Glutamatergic neuron (in vitro differentiated cells): Measurements from ENCODE around the gene ALOX5. TPM values are rescaled to one million over a fixed set of nuclear protein-coding genes. Genes with fewer than 3 reads are reported as not detected.

ENCODE experiments used
- DNase-seq: peaks from one replicate; pipeline ENCODE4 v3.0.0; 2022
- H3K27ac Mint-ChIP-seq: one replicate; pipeline ENCODE4 v1.8.0; 2020; ENCODE audit warnings: mild to moderate bottlenecking, mixed read lengths, inconsistent platforms; ENCODE audit not compliant: unreplicated experiment
- H3K27me3 Mint-ChIP-seq: one replicate; pipeline ENCODE4 v1.8.0; 2020; ENCODE audit warnings: mild to moderate bottlenecking, moderate library complexity, mixed read lengths, inconsistent platforms; ENCODE audit not compliant: unreplicated experiment
- H3K36me3 Mint-ChIP-seq: one replicate; pipeline ENCODE4 v1.8.0; 2020; ENCODE audit warnings: mild to moderate bottlenecking, mixed read lengths, inconsistent platforms; ENCODE audit not compliant: unreplicated experiment
- H3K4me1 Mint-ChIP-seq: one replicate; pipeline ENCODE4 v1.8.0; 2020; ENCODE audit warnings: mild to moderate bottlenecking, low read depth, mixed read lengths, inconsistent platforms; ENCODE audit not compliant: unreplicated experiment
- H3K4me3 Mint-ChIP-seq: one replicate; pipeline ENCODE4 v1.8.0; 2020; ENCODE audit warnings: mild to moderate bottlenecking, mixed read lengths, inconsistent platforms; ENCODE audit not compliant: unreplicated experiment
- H3K9me3 Mint-ChIP-seq: one replicate; pipeline ENCODE4 v1.8.0; 2020; ENCODE audit warnings: mild to moderate bottlenecking, moderate library complexity, mixed read lengths, inconsistent platforms; ENCODE audit not compliant: unreplicated experiment
- total RNA-seq: library from RNA; stranded (reverse); fragmentation: NEBNext Ultra II Directional; extraction: Animal tissue kit (Norgen Biotek cat#: 25700); gene quantifications from one replicate; pipeline ENCODE4 v1.2.1, GENCODE V29; 2021; ENCODE audit not compliant: unreplicated experiment
- TF ChIP-seq, protein P1 (sequence below): fragments of 200-600 bp; sonication (generic); IDR thresholded peaks from one replicate; pipeline ENCODE4 v1.5.0; 2021; ENCODE audit not compliant: partially characterized antibody, unreplicated experiment

The ALOX5 gene
- total RNA-seq, 1 donor from 2014 or later, result 8.4 TPM

DNA sequence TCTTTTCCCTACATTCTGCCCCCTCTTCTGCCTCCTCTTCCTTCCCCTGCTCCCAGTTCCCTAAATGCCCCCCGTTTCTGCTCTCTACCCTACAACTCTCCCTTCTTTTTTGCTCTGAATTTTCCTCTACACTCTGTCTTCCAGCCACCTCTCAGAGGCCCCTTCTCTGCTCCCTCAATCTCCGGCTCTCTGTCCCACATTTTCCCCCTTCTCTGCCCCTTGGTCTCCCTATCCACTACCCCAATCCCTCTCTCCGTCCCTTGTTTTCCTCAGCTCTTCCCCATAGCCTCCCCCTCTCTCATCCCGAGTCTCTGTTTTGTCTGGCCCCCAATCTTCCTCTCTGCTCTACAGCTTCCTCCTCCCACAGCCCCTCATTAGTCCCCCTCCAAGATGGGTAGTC is 3.3 kb downstream of the ALOX5 start:
- Mint-ChIP-seq H3K4me3 (no peak overlapping the region), H3K36me3 (no peaks in the 10 kb centered on the region), H3K27me3 (peaks cover 16% of the 10 kb centered on the region), H3K4me1 (peaks cover 3% of the 10 kb centered on the region), H3K9me3 (peaks cover 4% of the 10 kb centered on the region), H3K27ac (no peak overlapping the region)
- TF ChIP-seq, protein P1, sequence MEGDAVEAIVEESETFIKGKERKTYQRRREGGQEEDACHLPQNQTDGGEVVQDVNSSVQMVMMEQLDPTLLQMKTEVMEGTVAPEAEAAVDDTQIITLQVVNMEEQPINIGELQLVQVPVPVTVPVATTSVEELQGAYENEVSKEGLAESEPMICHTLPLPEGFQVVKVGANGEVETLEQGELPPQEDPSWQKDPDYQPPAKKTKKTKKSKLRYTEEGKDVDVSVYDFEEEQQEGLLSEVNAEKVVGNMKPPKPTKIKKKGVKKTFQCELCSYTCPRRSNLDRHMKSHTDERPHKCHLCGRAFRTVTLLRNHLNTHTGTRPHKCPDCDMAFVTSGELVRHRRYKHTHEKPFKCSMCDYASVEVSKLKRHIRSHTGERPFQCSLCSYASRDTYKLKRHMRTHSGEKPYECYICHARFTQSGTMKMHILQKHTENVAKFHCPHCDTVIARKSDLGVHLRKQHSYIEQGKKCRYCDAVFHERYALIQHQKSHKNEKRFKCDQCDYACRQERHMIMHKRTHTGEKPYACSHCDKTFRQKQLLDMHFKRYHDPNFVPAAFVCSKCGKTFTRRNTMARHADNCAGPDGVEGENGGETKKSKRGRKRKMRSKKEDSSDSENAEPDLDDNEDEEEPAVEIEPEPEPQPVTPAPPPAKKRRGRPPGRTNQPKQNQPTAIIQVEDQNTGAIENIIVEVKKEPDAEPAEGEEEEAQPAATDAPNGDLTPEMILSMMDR, result no peak
- no peak for DNase-seq

DNA sequence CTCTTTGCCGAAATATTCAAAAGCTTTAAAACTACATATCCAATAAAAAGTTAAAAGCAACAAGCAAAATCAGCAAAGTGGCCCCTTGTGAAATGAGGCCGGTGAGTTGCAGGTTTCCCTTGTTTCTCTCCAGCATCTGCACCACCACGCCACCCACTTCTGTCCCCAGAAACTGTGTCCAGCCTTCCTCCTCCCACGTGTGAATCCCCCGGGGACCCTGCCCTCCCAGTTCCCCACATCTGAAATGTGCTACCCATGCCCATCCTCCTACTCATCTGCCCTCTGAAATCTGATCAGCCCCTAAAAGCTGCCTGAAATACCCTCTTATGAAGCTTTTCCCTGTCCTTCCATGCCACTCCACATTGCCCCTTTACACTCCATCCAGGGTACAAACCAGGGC is 3.8 kb downstream of the ALOX5 start:
- no peak overlapping the region for H3K27ac Mint-ChIP-seq
- H3K4me3 Mint-ChIP-seq, result no peak overlapping the region
- H3K4me1 Mint-ChIP-seq, result peaks cover 2% of the 10 kb centered on the region
- DNase-seq, result no peak
- peaks cover 12% of the 10 kb centered on the region for H3K27me3 Mint-ChIP-seq
- peaks cover 2% of the 10 kb centered on the region for H3K9me3 Mint-ChIP-seq
- TF ChIP-seq, protein P1, result no peak
- H3K36me3 Mint-ChIP-seq, result no peaks in the 10 kb centered on the region

DNA sequence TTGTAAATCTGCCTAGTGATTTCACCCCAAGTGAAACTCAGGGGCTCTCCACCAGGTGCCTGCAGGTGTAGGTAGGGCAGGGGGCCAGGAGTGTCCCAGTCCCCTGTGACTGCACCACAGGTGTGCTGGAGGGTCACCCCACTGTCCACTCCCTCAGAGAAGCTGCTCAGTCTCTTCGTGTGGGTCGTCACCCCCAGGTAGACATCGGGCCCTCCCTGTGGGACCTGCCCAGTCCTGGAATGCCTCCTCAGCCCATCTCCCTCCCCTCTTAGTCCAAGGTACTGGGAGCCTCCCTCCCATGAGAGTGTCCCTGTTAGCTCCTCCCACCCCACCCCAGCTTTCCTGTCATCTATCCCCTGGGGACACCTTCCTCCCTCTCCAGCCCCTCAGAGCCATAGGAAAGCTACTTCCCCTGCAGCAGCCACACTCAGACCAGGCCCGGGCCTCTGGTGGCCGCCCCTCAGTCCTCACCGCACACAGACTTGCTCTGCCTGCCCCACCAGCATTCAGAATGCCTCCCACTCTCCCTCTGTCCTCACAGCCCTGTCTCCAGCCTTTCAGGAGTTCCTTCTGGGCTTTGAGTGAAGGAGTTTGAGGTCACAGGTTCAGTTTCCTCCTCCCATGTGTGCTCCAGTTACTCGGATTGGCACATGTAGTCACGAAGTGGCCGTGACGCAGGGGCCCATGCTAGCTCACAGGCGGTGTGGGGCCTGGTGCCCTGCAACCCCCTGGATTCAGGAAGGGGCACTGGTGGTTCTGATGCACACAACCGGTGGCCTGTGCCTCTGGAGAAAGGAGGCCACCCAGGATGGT is 5.1 kb downstream of the ALOX5 start:
- no peak for DNase-seq
- TF ChIP-seq, protein P1, result no peak
- Mint-ChIP-seq H3K27me3 (peaks cover 10% of the 10 kb centered on the region), H3K4me3 (no peak overlapping the region), H3K27ac (no peak overlapping the region), H3K4me1 (no peaks in the 10 kb centered on the region), H3K9me3 (no peaks in the 10 kb centered on the region), H3K36me3 (no peaks in the 10 kb centered on the region)

DNA sequence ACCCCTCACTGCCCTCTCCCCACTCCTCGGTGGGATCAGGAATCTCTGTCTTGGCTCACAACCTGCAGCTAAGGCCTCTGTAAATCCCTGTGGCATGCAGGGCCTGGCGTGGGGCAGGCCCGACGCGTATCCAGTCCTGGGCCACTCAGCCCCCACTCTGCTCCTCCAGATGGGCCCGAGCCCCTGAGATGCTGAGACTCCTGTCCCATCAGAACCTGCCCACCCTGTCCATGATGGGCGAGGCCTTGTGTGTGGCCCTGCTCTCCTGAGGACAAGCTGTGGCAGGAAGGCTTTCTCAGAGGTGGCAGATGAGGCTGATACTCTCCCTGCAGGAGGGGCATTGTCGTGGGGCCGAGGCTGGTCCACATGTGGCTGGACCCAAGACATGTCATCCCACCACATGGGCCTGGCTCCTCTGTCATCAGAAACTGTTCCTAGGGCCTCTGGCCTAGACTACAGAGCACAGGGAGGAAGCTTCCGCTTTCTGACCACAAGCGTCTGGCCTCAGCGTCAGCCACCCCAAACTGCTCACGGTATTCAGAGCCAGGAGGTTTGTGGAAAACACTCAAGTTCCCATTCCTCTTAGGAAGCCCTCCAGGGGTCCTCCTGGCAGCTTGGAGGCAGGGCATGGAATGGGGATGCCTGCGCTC is 6.0 kb downstream of the ALOX5 start:
- Mint-ChIP-seq H3K27ac (no peak overlapping the region), H3K27me3 (peaks cover 7% of the 10 kb centered on the region), H3K36me3 (no peaks in the 10 kb centered on the region), H3K4me3 (no peak overlapping the region), H3K9me3 (no peaks in the 10 kb centered on the region), H3K4me1 (no peaks in the 10 kb centered on the region)
- no peak for DNase-seq
- TF ChIP-seq, protein P1, result no peak
